MG63 (cell line): ENCODE data around the gene DLG1. TPM values are rescaled to one million over a fixed set of nuclear protein-coding genes. Genes with fewer than 3 reads are reported as not detected.

Source experiments
- DNase-seq: peaks from one replicate; pipeline ENCODE4 v3.0.0-alpha.2; 2020
- H3K27me3 ChIP-seq: fragments of 250-450 bp; sonication (Bioruptor Pico); 2 replicates; pipeline ENCODE4 v1.5.1; 2020; ENCODE audit warnings: mild to moderate bottlenecking, moderate library complexity
- H3K36me3 ChIP-seq: fragments of 250-450 bp; sonication (Bioruptor Pico); 2 replicates; pipeline ENCODE4 v1.5.1; 2020; ENCODE audit warnings: mild to moderate bottlenecking, moderate library complexity
- H3K4me3 ChIP-seq: fragments of 250-450 bp; sonication (Bioruptor Pico); 2 replicates; pipeline ENCODE4 v1.5.1; 2020; ENCODE audit warnings: mild to moderate bottlenecking, moderate library complexity
- H3K9me3 ChIP-seq: fragments of 250-450 bp; sonication (Bioruptor Pico); 2 replicates; pipeline ENCODE4 v1.5.1; 2020; ENCODE audit warnings: mild to moderate bottlenecking, moderate library complexity
- total RNA-seq: library from RNA; depleted of rRNA; stranded (reverse); fragments of >200 nt; shearing (Covaris generic); gene quantifications from 2 replicates; pipeline ENCODE4 v1.2.3, GENCODE V29; 2014; ENCODE audit warnings: low replicate concordance

The DLG1 gene
- total RNA-seq, 1 experiment from 2014 or later = 21.3 TPM

GRCh38 chr3:197021231-197021630 is 277.2 kb downstream of the DLG1 start:
- Histone ChIP-seq H3K36me3 (no peaks in the 10 kb centered on the region), H3K9me3 (no peaks in the 10 kb centered on the region), H3K27me3 (no peaks in the 10 kb centered on the region), H3K4me3 (no peak overlapping the region)
- no peak for DNase-seq

GRCh38 chr3:197019535-197019934 is 278.9 kb downstream of the DLG1 start:
- H3K36me3 ChIP-seq = no peaks in the 10 kb centered on the region
- H3K27me3 ChIP-seq = no peaks in the 10 kb centered on the region
- H3K9me3 ChIP-seq = no peaks in the 10 kb centered on the region
- no peak for DNase-seq
- H3K4me3 ChIP-seq = no peak overlapping the region

GRCh38 chr3:197019021-197019420 is 279.4 kb downstream of the DLG1 start:
- no peak for DNase-seq
- Histone ChIP-seq H3K9me3 (no peaks in the 10 kb centered on the region), H3K27me3 (no peaks in the 10 kb centered on the region), H3K36me3 (no peaks in the 10 kb centered on the region), H3K4me3 (no peak overlapping the region)

- H3K27me3 ChIP-seq = no peaks in the 10 kb centered on the region
- no peaks in the 10 kb centered on the region for H3K9me3 ChIP-seq
- no peaks in the 10 kb centered on the region for H3K36me3 ChIP-seq
- H3K4me3 ChIP-seq = no peak overlapping the region
- no peak for DNase-seq
These were observed 281.4 kb downstream of the DLG1 start for GRCh38 chr3:197017003-197017402.

GRCh38 chr3:197015790-197016736 is 282.3 kb downstream of the DLG1 start:
- Histone ChIP-seq H3K36me3 (no peaks in the 10 kb centered on the region), H3K9me3 (no peaks in the 10 kb centered on the region), H3K27me3 (no peaks in the 10 kb centered on the region), H3K4me3 (no peak overlapping the region)
- DNase-seq = no peak

- Histone ChIP-seq H3K36me3 (no peaks in the 10 kb centered on the region), H3K27me3 (no peaks in the 10 kb centered on the region), H3K9me3 (no peaks in the 10 kb centered on the region), H3K4me3 (no peak overlapping the region)
- DNase-seq = no peak
These were observed 283.4 kb downstream of the DLG1 start for GRCh38 chr3:197014942-197015575.

GRCh38 chr3:197014024-197014423 is 284.4 kb downstream of the DLG1 start:
- H3K9me3 ChIP-seq = no peaks in the 10 kb centered on the region
- no peaks in the 10 kb centered on the region for H3K36me3 ChIP-seq
- no peak overlapping the region for H3K4me3 ChIP-seq
- no peak for DNase-seq
- H3K27me3 ChIP-seq = no peaks in the 10 kb centered on the region

- no peak for DNase-seq
- Histone ChIP-seq H3K4me3 (no peak overlapping the region), H3K9me3 (no peaks in the 10 kb centered on the region), H3K36me3 (no peaks in the 10 kb centered on the region), H3K27me3 (no peaks in the 10 kb centered on the region)
These were observed 285.9 kb downstream of the DLG1 start for GRCh38 chr3:197012540-197012883.

GRCh38 chr3:197011780-197012539 is 286.5 kb downstream of the DLG1 start:
- no peak for DNase-seq
- no peak overlapping the region for H3K4me3 ChIP-seq

GRCh38 chr3:197010556-197011351 is 287.7 kb downstream of the DLG1 start:
- no peak for DNase-seq
- H3K4me3 ChIP-seq = no peak overlapping the region
- H3K9me3 ChIP-seq = no peaks in the 10 kb centered on the region
- H3K36me3 ChIP-seq = no peaks in the 10 kb centered on the region
- H3K27me3 ChIP-seq = no peaks in the 10 kb centered on the region

More at GRCh38 chr3:197011780-197012539, 286.5 kb downstream of the DLG1 start:
- Histone ChIP-seq H3K9me3 (no peaks in the 10 kb centered on the region), H3K27me3 (no peaks in the 10 kb centered on the region), H3K36me3 (no peaks in the 10 kb centered on the region)

- Histone ChIP-seq H3K4me3 (no peak overlapping the region), H3K9me3 (no peaks in the 10 kb centered on the region), H3K27me3 (no peaks in the 10 kb centered on the region), H3K36me3 (no peaks in the 10 kb centered on the region)
- DNase-seq = no peak
These were observed 288.8 kb downstream of the DLG1 start for GRCh38 chr3:197009532-197010019.

GRCh38 chr3:197008436-197009209 is 289.8 kb downstream of the DLG1 start:
- no peak for DNase-seq
- Histone ChIP-seq H3K4me3 (no peak overlapping the region), H3K9me3 (no peaks in the 10 kb centered on the region), H3K27me3 (no peaks in the 10 kb centered on the region), H3K36me3 (no peaks in the 10 kb centered on the region)

GRCh38 chr3:197007953-197008352 is 290.5 kb downstream of the DLG1 start:
- H3K9me3 ChIP-seq = no peaks in the 10 kb centered on the region
- DNase-seq = no peak
- H3K36me3 ChIP-seq = no peaks in the 10 kb centered on the region
- H3K4me3 ChIP-seq = no peak overlapping the region
- no peaks in the 10 kb centered on the region for H3K27me3 ChIP-seq

- DNase-seq = no peak
- Histone ChIP-seq H3K27me3 (no peaks in the 10 kb centered on the region), H3K4me3 (no peak overlapping the region), H3K9me3 (no peaks in the 10 kb centered on the region), H3K36me3 (no peaks in the 10 kb centered on the region)
These were observed 291.0 kb downstream of the DLG1 start for GRCh38 chr3:197007296-197007940.

- Histone ChIP-seq H3K27me3 (no peaks in the 10 kb centered on the region), H3K4me3 (no peak overlapping the region), H3K9me3 (no peaks in the 10 kb centered on the region), H3K36me3 (no peaks in the 10 kb centered on the region)
- DNase-seq = no peak
These were observed 291.6 kb downstream of the DLG1 start for GRCh38 chr3:197006860-197007259.
